Measurements from ENCODE around the gene NEK9. TPM values are rescaled to one million over a fixed set of nuclear protein-coding genes. Genes with fewer than 3 reads are reported as not detected.
A peak's percentile ranks its signal among the peaks of the same experiment; 100 is the strongest.
"Not testable (repeated sequence)": the region's sequence is repeated elsewhere in the genome, so short reads cannot be mapped to it uniquely, and the experiment has no call there.

Gene NEK9
- total and polyA plus RNA-seq, 12 donors: 26.9 to 138 (median 110) TPM

DNA sequence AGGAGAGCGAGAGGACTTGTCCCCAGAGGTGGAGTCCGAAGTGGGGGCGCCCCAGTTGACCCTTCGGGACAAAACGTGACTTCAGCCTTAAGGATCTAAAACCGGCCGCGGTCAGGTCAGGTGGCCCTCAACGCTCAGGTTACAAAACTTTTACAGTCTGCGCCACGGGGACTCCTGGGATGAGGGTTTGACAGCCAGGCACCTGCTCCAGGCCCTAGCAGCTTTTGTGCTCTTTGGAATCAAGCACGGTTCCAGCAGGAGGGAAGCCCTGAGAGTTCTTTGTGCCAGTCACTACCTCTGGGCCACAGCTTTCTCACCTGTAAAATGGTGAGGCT lies 57.1 kb downstream of the NEK9 start:
- peaks cover 5 to 62% (median 33%) of the 10 kb centered on the region in 9 donors for H3K4me1 ChIP-seq
- peak overlapping the region; percentile 90 to 98 (median 94) for H3K27ac ChIP-seq
- 14 to 32% methylated on average over 12 of the region's 12 CpGs for WGBS, 2 donors
- H3K9me3 ChIP-seq: no peaks in the 10 kb centered on the region
- DNase-seq (no peak), ATAC-seq (peak in 5 of 8 donors; percentile 5 to 18 (median 16))
- TF ChIP-seq, protein P1, sequence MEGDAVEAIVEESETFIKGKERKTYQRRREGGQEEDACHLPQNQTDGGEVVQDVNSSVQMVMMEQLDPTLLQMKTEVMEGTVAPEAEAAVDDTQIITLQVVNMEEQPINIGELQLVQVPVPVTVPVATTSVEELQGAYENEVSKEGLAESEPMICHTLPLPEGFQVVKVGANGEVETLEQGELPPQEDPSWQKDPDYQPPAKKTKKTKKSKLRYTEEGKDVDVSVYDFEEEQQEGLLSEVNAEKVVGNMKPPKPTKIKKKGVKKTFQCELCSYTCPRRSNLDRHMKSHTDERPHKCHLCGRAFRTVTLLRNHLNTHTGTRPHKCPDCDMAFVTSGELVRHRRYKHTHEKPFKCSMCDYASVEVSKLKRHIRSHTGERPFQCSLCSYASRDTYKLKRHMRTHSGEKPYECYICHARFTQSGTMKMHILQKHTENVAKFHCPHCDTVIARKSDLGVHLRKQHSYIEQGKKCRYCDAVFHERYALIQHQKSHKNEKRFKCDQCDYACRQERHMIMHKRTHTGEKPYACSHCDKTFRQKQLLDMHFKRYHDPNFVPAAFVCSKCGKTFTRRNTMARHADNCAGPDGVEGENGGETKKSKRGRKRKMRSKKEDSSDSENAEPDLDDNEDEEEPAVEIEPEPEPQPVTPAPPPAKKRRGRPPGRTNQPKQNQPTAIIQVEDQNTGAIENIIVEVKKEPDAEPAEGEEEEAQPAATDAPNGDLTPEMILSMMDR (IDR thresholded peaks at IDR 0.05): no peak
- H3K27me3 ChIP-seq: no peaks in the 10 kb centered on the region
- peak overlapping the region; percentile 13 to 69 (median 61) for H3K4me3 ChIP-seq
- intact Hi-C loops (cut with DNase I): loop anchor here in 7 of 10 donors (2.0 to 10.0 kb wide), 7 partner anchors 19 to 157 kb away; partner anchors contain the start of genes EIF2B2 (in 4 of the 7) and MLH3 (in 1 of the 7)
- H3K36me3 ChIP-seq: peaks cover 0 to 6% (median 0%) of the 10 kb centered on the region in 9 donors

DNA sequence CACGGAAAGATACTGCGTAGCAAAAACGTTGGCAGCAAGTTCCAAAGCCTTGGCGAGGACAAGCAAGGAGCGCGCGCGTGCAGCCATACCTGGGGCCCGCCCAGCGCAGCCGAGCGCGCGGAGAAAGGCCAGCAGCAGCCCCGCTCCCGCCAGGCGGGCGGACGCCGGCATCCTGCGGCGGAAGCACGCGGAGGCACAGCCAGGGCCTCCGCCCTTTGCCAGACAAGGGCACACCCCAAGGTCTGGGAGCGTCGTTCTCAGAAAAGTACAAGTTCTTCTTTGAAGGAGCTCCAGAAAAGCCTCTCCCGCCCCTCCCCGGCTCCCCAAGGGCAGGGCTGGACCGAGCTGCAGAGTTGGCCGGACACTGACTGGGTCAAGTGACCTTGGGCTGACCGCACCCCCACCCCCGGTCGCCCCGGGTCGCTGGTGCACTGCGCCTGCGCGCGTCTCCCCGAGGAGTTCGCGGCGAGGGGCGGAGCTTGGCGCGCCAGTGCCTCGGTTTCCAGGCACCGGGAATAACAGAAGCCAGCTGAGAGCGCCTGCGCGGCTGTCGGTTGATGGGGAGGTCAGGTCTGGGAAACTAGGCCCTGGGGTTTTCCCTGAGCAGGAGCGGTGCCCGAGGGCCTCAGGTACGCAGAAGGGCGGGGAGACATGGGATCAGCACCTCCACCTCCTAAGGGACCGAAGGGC lies 57.6 kb downstream of the NEK9 start, which contains the start of gene ZC2HC1C:
TSS of gene ZC2HC1C (plus strand) at position 521 of the 690 bp plus-strand sequence. CDS start 933 bp downstream, outside the sequence.
- H3K27ac ChIP-seq: peak within 1 kb of the TSS; percentile 90 to 98 (median 94)
- WGBS, 2 donors: 1% methylated on average over 58 of the region's 58 CpGs
- H3K4me3 ChIP-seq: peak within 1 kb of the TSS; percentile 13 to 69 (median 61)
- TF ChIP-seq, protein P1 (IDR thresholded peaks at IDR 0.05): peak in 3 of 9 donors; percentile 4 to 21 (median 8)
- ATAC-seq (peak; percentile 94 to 98 (median 96)), DNase-seq (peak; percentile 97 to 99)
- H3K9me3 ChIP-seq: no peaks in the 10 kb centered on the region
- H3K27me3 ChIP-seq: no peaks in the 10 kb centered on the region
- intact Hi-C loops (cut with DNase I): loop anchor here in 4 of 10 donors (2.0 to 10.0 kb wide), 6 partner anchors 18 to 157 kb away; partner anchors contain the start of genes EIF2B2 (in 3 of the 4) and MLH3 (in 1 of the 4)
- H3K4me1 ChIP-seq: peaks cover 5 to 67% (median 37%) of the 10 kb centered on the region in 9 donors
- peaks cover 0 to 6% (median 0%) of the 10 kb centered on the region in 9 donors for H3K36me3 ChIP-seq

DNA sequence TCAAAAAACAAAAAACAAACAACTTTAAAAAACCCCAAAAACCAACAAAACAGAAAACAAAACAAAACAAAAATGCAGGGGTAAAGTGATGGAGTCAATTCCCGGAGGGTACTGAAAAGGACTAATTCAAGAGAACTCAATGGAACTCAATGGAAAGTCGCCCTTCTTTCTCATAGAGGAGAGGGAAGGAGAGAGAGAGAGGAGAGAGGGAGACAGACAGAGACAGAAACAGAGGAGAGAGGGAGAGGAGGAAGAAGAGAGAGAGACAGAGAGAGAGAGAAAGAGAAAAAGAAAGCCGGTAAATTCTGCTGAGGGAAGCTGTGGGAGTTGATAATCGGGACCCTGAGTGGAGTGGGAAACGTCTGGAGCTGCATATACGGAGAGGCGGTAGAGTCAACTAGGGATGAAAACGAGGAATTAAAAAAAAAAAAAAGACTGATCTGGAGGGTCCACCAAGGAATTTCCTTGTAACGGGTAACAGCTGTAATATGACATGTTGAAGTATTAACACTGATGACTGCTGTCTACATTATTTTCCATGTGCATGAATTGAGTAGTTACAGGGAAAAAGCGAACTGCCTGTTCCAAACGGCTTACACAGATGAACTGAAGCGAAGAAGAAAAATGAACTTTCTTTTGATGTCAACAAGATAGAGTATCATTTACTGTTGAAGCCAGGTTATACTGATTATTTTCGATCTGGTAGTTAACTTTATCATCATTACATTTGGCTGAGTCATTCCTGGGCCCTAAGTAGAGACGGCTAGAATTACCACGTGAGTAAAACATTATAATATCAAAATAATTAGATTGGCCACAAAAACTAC lies 58.3 kb downstream of the NEK9 start:
- WGBS, 2 donors: 9 to 16% methylated on average over 15 of the region's 15 CpGs
- Histone ChIP-seq H3K36me3 (peaks cover 0 to 6% (median 0%) of the 10 kb centered on the region in 9 donors), H3K27me3 (no peaks in the 10 kb centered on the region), H3K4me1 (peaks cover 5 to 67% (median 41%) of the 10 kb centered on the region in 9 donors), H3K27ac (peak overlapping the region; percentile 90 to 98 (median 94)), H3K4me3 (peak overlapping the region; percentile 13 to 69 (median 61)), H3K9me3 (no peaks in the 10 kb centered on the region)
- TF ChIP-seq, protein P1 (IDR thresholded peaks at IDR 0.05): no peak
- DNase-seq (no peak), ATAC-seq (no peak)
- intact Hi-C loops (cut with DNase I): loop anchor here in 4 of 10 donors (2.0 to 10.0 kb wide), 6 partner anchors 18 to 156 kb away; partner anchors contain the start of genes EIF2B2 (in 3 of the 4) and MLH3 (in 1 of the 4)

DNA sequence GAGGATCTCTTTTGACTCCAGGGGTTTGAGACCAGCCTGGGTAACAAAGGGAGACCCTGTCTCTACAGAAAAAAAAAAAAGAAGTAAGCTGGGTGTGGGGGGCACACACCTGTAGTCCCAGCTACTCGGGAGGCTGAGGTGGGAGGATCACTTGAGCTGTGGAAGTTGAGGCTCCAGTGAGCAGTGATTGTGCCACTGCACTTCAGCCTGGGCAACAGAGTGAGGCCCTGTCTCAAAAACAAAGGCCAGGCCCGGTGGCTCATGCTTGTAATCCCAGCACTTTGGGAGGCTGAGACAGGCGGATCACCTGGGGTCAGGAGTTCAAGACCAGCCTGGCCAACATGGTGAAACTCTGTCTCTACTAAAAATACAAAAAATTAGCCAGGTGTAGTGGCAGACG lies 59.1 kb downstream of the NEK9 start:
- Histone ChIP-seq H3K27ac (peak overlapping the region in 9 of 10 donors; percentile 90 to 98 (median 94)), H3K4me1 (peaks cover 7 to 67% (median 46%) of the 10 kb centered on the region in 9 donors), H3K4me3 (peak overlapping the region in 9 of 10 donors; percentile 35 to 69 (median 62))
- not testable (repeated sequence) for ATAC-seq, H3K36me3 ChIP-seq, DNase-seq, H3K9me3 ChIP-seq, H3K27me3 ChIP-seq
- intact Hi-C loops (cut with DNase I): loop anchor here in 4 of 10 donors (2.0 to 10.0 kb wide), 6 partner anchors 17 to 155 kb away; partner anchors contain the start of genes EIF2B2 (in 3 of the 4) and MLH3 (in 1 of the 4)
- 83 to 84% methylated on average over 4 of the region's 4 CpGs for WGBS, 2 donors
